ENCODE results near the gene KRTAP5-8.

- TF ChIP-seq POLR2A (IDR thresholded peaks at IDR 0.05) (no peak), CTCF (IDR thresholded peaks at IDR 0.05) (no peak)
Measured at GRCh38 chr11:71525188-71525937, 12.5 kb upstream of the KRTAP5-8 start.

All from adrenal gland (tissue), 5 donors.